Type B pancreatic cell (in vitro differentiated cells): ENCODE results near the gene EIF1AX. TPM values are rescaled to one million over a fixed set of nuclear protein-coding genes. Genes with fewer than 3 reads are reported as not detected.
A peak's percentile ranks its signal among the peaks of the same experiment; 100 is the strongest.

ENCODE experiments used
- DNase-seq: peaks from one replicate; pipeline ENCODE4 v3.0.0; 2021; ENCODE audit warnings: mixed read lengths; ENCODE audit not compliant: unreplicated experiment; ENCODE audit errors: extremely low spot score
- H3K27ac Mint-ChIP-seq: 2 replicates; pipeline ENCODE4 v1.8.0; 2021; ENCODE audit warnings: mild to moderate bottlenecking, mixed read lengths
- H3K27me3 Mint-ChIP-seq: 2 replicates; pipeline ENCODE4 v1.8.0; 2021; ENCODE audit warnings: mixed read lengths
- H3K36me3 Mint-ChIP-seq: 2 replicates; pipeline ENCODE4 v1.8.0; 2021; ENCODE audit warnings: mixed read lengths
- H3K4me1 Mint-ChIP-seq: one replicate; pipeline ENCODE4 v1.8.0; 2021; ENCODE audit warnings: mixed read lengths; ENCODE audit not compliant: unreplicated experiment
- H3K4me3 Mint-ChIP-seq: 2 replicates; pipeline ENCODE4 v1.8.0; 2021; ENCODE audit warnings: mild to moderate bottlenecking, mixed read lengths
- H3K9me3 Mint-ChIP-seq: 2 replicates; pipeline ENCODE4 v1.8.0; 2021; ENCODE audit warnings: mixed read lengths
- total RNA-seq: library from RNA; stranded (reverse); gene quantifications from 2 replicates; pipeline ENCODE4 v1.2.1, GENCODE V29; 2021; ENCODE audit warnings: low replicate concordance
- TF ChIP-seq, protein P1 (sequence below): fragments of 200-600 bp; sonication (generic); conservative IDR thresholded peaks from 2 replicates; pipeline ENCODE4 v1.5.0; 2021; ENCODE audit warnings: antibody characterized with exemption, mild to moderate bottlenecking

Gene EIF1AX
- total RNA-seq, 1 donor from 2014 or later = 96.8 TPM

DNA sequence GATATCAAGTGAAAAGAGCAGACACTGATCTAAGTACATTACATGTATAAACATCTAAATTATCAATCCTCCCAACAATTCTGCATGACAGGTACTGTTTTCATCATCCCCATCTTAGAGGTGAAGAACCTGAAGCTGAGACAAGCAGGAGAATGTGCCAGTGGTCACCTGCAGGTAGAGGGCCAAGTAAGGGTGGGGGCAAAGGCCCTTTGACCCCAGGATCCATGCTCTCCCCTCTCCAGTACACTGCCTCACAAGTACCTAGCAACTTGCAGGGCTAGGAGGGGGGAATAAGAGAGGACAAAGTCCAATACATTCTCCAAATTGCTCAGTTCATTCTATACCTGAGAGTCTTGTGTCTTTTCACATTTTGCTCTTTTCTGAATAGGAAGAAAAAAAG is 16.7 kb downstream of the EIF1AX start:
- Mint-ChIP-seq H3K36me3 (no peaks in the 10 kb centered on the region), H3K27me3 (no peaks in the 10 kb centered on the region), H3K4me3 (no peak overlapping the region), H3K27ac (no peak overlapping the region), H3K4me1 (no peaks in the 10 kb centered on the region), H3K9me3 (no peaks in the 10 kb centered on the region)
- TF ChIP-seq, protein P1, sequence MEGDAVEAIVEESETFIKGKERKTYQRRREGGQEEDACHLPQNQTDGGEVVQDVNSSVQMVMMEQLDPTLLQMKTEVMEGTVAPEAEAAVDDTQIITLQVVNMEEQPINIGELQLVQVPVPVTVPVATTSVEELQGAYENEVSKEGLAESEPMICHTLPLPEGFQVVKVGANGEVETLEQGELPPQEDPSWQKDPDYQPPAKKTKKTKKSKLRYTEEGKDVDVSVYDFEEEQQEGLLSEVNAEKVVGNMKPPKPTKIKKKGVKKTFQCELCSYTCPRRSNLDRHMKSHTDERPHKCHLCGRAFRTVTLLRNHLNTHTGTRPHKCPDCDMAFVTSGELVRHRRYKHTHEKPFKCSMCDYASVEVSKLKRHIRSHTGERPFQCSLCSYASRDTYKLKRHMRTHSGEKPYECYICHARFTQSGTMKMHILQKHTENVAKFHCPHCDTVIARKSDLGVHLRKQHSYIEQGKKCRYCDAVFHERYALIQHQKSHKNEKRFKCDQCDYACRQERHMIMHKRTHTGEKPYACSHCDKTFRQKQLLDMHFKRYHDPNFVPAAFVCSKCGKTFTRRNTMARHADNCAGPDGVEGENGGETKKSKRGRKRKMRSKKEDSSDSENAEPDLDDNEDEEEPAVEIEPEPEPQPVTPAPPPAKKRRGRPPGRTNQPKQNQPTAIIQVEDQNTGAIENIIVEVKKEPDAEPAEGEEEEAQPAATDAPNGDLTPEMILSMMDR = no peak
- no peak for DNase-seq

DNA sequence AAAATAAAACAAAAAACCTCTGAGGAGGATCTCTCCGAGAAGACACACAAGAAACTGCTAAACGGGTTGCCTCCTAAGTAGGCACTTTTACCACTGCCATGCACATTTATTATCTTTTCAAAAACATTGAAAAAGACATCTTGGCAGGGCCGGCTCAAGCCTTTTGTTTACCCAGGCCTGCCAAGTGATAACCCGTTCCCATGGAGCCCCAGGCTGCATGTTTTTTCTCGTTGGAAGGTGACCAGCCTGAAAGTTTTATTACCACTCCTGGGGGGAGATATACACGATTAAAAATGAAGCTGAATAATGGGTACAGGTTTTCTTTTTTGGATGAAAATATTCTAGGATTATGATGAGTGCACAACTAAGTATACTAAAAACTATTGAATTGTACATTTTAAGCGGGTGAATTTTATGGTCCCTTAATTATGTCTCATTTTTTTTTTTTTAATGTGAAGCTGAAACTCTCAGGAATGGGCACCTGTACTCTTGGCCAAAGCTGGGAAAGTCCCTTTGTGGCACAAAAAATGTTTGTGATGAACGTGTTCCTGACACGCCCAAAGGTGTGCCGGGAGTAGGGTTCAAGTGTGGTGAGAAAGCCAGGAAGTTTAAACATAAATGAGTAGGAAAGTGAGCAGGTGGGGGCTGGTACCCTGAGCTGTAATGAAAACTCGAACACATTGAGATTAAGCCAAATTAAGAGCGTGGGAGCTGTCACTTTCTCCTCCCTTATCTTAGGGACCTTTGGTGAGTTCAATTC is 23.4 kb downstream of the EIF1AX start:
- H3K9me3 Mint-ChIP-seq = no peaks in the 10 kb centered on the region
- DNase-seq = no peak
- TF ChIP-seq, protein P1 = no peak
- no peaks in the 10 kb centered on the region for H3K4me1 Mint-ChIP-seq
- H3K27me3 Mint-ChIP-seq = peaks cover 19% of the 10 kb centered on the region
- no peak overlapping the region for H3K27ac Mint-ChIP-seq
- H3K4me3 Mint-ChIP-seq = peak overlapping the region; percentile 28
- H3K36me3 Mint-ChIP-seq = no peaks in the 10 kb centered on the region

DNA sequence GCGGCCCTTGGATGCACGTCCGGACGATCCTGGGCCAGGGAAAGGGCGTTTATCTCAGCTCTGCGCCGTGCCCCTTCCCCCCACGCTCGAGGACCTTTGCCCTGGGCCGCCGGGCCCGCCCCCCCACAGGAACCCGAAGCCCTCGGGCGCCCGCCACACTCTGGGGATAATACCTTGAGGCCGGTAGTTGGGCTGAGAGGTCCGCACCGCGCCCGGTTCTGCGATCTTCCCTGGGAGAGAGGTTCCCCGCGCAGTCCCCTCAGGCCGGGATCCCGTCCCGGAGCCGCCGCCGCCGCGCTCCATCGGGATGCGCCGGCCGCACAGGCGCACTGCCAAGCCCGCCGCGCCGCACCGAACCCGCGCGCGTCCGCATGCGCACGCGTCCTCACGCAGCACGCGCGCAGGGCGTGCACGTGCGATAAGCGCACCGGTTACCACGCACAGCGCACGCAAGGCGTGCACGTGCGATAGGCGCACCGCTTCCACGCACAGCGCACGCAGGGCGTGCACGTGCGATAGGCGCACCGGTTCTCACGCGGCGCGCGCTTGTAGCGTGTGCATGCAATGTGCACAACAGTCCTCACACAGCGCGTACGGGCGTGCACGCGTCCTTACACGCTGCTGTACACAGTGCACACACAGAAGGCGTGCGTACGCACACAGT is 24.9 kb downstream of the EIF1AX start, which contains the start of gene MAP7D2:
Gene MAP7D2 (minus strand): TSS at position 331 of the 664 bp plus-strand sequence. CDS start 28 bp downstream, at position 303.
- no peaks in the 10 kb centered on the region for H3K36me3 Mint-ChIP-seq
- H3K27ac Mint-ChIP-seq = no peak within 1 kb of the TSS
- DNase-seq = no peak
- no peaks in the 10 kb centered on the region for H3K9me3 Mint-ChIP-seq
- peaks cover 19% of the 10 kb centered on the region for H3K27me3 Mint-ChIP-seq
- no peaks in the 10 kb centered on the region for H3K4me1 Mint-ChIP-seq
- TF ChIP-seq, protein P1 = no peak
- peak within 1 kb of the TSS; percentile 79 for H3K4me3 Mint-ChIP-seq

DNA sequence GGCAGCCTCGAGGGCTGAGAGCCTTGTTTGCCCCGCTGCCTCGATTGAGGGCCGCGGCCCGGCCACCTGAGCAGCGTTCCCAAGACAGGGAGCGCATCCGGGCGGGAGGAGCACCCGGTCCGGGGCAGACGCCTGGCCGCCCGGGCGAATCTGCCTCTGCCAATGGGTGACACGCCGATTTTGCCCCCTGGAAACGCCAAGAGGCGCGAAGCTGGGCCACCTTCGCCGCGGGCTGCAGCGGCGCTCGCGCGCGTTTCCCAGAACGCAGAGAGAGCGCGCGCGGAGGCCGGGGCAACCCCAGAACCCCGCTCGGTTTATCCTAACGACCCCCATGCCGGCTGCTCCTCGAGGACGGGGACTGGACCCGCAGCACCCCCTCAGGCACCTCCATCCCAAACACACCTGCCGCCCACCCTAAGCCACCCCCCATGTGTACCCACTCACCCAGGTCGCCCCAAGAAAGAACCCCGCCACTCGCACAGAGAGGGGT is 25.5 kb downstream of the EIF1AX start:
- Mint-ChIP-seq H3K4me3 (peak overlapping the region; percentile 79), H3K4me1 (no peaks in the 10 kb centered on the region), H3K36me3 (no peaks in the 10 kb centered on the region), H3K9me3 (no peaks in the 10 kb centered on the region), H3K27ac (no peak overlapping the region), H3K27me3 (peaks cover 19% of the 10 kb centered on the region)
- TF ChIP-seq, protein P1 = no peak
- no peak for DNase-seq

DNA sequence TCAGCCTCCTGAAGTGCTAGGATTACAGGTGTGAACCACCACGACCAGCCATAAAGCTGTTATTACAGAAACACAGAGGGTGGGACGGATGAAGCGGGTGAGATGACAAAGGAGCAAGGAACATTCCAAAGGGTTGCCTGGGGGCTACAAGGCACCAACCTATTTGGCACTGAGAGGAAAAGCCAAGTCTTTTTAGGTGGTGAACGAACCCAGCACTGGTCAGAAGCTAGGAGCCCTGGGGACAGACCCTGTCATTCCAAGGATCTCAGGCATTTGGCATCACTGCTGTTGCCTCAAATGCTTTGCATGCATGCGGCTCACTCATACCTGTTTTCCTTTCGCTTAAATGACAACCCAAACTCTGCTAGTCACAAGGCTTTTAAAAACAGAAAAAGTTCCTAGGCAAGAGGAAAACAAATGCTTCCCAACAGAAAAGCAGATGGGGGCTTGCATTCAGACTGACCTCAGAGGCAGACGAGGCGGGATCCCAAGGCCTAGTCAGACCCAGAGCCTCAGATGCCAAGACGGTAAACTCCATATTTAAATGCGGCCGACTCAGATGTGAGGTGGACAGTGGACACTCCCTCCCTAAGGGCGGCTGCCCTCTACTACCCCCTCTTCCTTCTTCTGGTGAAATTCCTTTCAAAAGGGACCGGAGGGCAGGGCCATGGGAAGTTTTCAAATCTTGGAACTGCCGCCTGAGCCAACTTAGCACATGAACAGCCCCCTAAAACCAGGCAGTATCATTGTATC is 29.4 kb downstream of the EIF1AX start:
- Mint-ChIP-seq H3K9me3 (no peaks in the 10 kb centered on the region), H3K36me3 (no peaks in the 10 kb centered on the region), H3K27ac (no peak overlapping the region), H3K4me1 (no peaks in the 10 kb centered on the region), H3K4me3 (no peak overlapping the region), H3K27me3 (peaks cover 19% of the 10 kb centered on the region)
- DNase-seq = no peak
- TF ChIP-seq, protein P1 = no peak
